ENCODE data around the gene DNAH5. TPM values are rescaled to one million over a fixed set of nuclear protein-coding genes. Genes with fewer than 3 reads are reported as not detected.

The DNAH5 gene
- total RNA-seq, 4 donors from 2014 or later: 0.19 to 0.91 (median 0.22) TPM; not detected in 1

- Histone ChIP-seq H3K27me3 (no peaks in the 10 kb centered on the region), H3K4me1 (no peaks in the 10 kb centered on the region), H3K36me3 (no peaks in the 10 kb centered on the region), H3K27ac (no peak overlapping the region), H3K9me3 (no peaks in the 10 kb centered on the region), H3K4me3 (no peak overlapping the region)
- DNase-seq: no peak
- intact Hi-C loops (cut with DNase I): no loop called here
- TF ChIP-seq POLR2A (IDR thresholded peaks at IDR 0.05) (no peak), CTCF (IDR thresholded peaks at IDR 0.05) (no peak)
- WGBS, 2 donors: 65 to 86% methylated on average over 1 of the region's 1 CpG
These were observed 173.4 kb downstream of the DNAH5 start for GRCh38 chr5:13771011-13771571.

DNA sequence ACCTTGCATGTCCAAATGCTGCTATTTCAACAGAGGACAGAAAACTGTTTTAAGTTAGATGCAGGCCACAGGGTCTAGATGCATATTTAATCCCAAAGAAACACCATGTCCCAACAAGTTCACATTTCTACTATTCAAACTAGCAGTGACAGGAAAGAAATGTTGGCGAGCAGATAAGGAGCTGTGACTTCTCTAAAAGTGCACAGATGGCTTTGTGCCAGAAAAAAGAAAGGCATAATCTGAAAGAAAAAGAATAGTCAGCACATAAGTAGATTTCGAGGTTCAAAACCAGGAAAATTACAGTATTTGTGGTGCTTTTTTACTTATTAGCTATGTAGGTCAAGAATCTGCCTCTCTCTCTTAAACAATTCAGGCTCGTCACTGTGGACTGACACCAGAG, 178.3 kb downstream of the DNAH5 start:
- no peak for TF ChIP-seq CTCF (IDR thresholded peaks at IDR 0.05)
- no peak for TF ChIP-seq POLR2A (IDR thresholded peaks at IDR 0.05)
- 25 to 27% methylated on average over 3 of the region's 3 CpGs for WGBS, 2 donors

DNA sequence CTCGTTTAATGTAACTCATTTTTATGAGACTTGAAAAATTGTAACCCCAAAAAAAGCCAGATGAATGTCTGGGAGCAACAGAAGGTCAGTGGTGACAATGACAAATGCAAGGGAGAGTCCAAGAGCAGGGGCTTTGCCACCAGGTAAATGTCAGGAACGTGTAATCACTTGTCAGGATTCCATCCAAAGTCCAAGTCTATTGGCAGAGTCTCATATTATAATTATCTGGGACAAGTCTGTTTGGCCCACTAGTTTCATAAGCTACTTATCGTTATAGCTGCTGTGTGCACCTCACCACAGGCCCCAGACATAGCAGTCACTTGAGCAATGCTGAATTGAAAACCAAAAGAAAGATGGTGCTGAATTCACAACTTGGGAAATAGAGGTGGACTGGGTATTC, 180.8 kb downstream of the DNAH5 start:
- H3K36me3 ChIP-seq: no peaks in the 10 kb centered on the region
- no peaks in the 10 kb centered on the region for H3K27me3 ChIP-seq
- no peak for DNase-seq
- no peak for TF ChIP-seq POLR2A (IDR thresholded peaks at IDR 0.05)
- no peak for TF ChIP-seq CTCF (IDR thresholded peaks at IDR 0.05)
- 51 to 60% methylated on average over 3 of the region's 3 CpGs for WGBS, 2 donors
- no peaks in the 10 kb centered on the region for H3K4me1 ChIP-seq
- intact Hi-C loops (cut with DNase I): no loop called here
- H3K9me3 ChIP-seq: no peaks in the 10 kb centered on the region
- no peak overlapping the region for H3K4me3 ChIP-seq
- no peak overlapping the region for H3K27ac ChIP-seq

More for the DNA sequence above, 178.3 kb downstream of the DNAH5 start:
- Histone ChIP-seq H3K36me3 (no peaks in the 10 kb centered on the region), H3K27me3 (no peaks in the 10 kb centered on the region), H3K4me1 (no peaks in the 10 kb centered on the region), H3K27ac (no peak overlapping the region), H3K9me3 (no peaks in the 10 kb centered on the region), H3K4me3 (no peak overlapping the region)
- DNase-seq: no peak
- intact Hi-C loops (cut with DNase I): no loop called here

DNA sequence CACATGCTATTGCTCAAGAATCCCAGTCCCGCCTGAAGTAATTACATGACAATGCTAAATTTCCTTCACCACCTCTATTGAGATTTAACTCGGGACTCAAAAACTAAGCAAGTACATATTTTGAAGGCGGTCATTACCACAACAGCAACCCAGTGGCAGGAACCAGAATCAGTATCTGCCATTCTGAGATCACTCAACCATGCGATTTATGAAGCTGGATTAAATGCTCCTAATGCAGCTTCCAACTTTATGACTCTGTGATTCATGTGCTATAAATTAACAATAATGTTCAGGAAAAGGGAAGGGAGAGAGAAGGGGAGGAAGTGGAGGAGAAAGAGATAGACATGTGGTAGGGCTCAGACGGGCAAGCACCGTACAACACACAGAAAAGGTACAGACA, 194.7 kb downstream of the DNAH5 start:
- Histone ChIP-seq H3K27me3 (no peaks in the 10 kb centered on the region), H3K27ac (no peak overlapping the region), H3K4me3 (no peak overlapping the region), H3K36me3 (no peaks in the 10 kb centered on the region), H3K4me1 (no peaks in the 10 kb centered on the region), H3K9me3 (no peaks in the 10 kb centered on the region)
- TF ChIP-seq CTCF (IDR thresholded peaks at IDR 0.05): no peak
- TF ChIP-seq POLR2A (IDR thresholded peaks at IDR 0.05): no peak
- intact Hi-C loops (cut with DNase I): no loop called here
- WGBS, 2 donors: 58 to 67% methylated on average over 6 of the region's 6 CpGs
- no peak for DNase-seq

DNA sequence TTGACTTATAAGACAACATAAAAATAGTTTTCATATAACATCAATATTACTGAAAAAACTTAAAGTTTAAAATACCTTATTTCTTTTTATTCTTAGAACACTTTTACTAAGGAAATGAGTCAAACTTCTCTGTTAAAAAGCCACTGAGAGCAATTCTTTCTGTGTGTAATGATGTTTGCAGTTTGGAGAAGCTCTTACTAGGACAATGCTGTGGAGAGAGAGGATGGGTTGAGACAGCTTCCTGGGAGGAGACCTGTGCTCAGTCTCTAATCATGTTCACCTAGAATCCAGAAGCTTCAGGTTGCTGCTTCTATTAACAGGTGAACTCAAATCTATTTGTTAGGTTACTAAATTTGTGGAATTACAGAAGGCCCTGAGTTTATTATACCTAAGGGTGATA, 198.5 kb downstream of the DNAH5 start:
- intact Hi-C loops (cut with DNase I): no loop called here
- Histone ChIP-seq H3K9me3 (no peaks in the 10 kb centered on the region), H3K4me1 (no peaks in the 10 kb centered on the region), H3K27me3 (no peaks in the 10 kb centered on the region), H3K36me3 (no peaks in the 10 kb centered on the region), H3K27ac (no peak overlapping the region), H3K4me3 (no peak overlapping the region)
- DNase-seq: no peak
- TF ChIP-seq POLR2A (IDR thresholded peaks at IDR 0.05): no peak
- TF ChIP-seq CTCF (IDR thresholded peaks at IDR 0.05): no peak

All from esophagus squamous epithelium (tissue), 5 donors.